ENCODE measurements around the gene AGPS. TPM values are rescaled to one million over a fixed set of nuclear protein-coding genes. Genes with fewer than 3 reads are reported as not detected.

AGPS gene
- total and polyA plus RNA-seq, 2 of the 13 experiments (the other 11 are each of a cell fraction or from before 2014, with no cell fraction given), result 39.4 to 99.0 TPM

GRCh38 chr2:177380181-177380580 lies 12.4 kb upstream of the AGPS start:
- no TSS peak for BruUV-seq (replicated peaks)
- POLR2A ChIA-PET, result interaction anchor here (2.6 kb wide), 1 partner anchor 12 kb away, joined by 9 read pairs; the partner anchor contains the start of gene AGPS
- Histone ChIP-seq H2AFZ (ENCODE audit: low read length) (no peak overlapping the region), H3K9me3 (ENCODE audit: low read length) (no peaks in the 10 kb centered on the region), H3K27me3 (ENCODE audit: control insufficient read depth in 1 of 2, insufficient read depth in 2 of 2, low read length in 2 of 2) (no peaks in the 10 kb centered on the region), H4K20me1 (ENCODE audit: insufficient read depth, low read length) (no peaks in the 10 kb centered on the region), H3K79me2 (ENCODE audit: insufficient read depth, low read length) (peaks cover 4% of the 10 kb centered on the region), H3K4me3 (replicated peaks in 1 of 3; ENCODE audit: insufficient read depth in 1 of 3, low read depth in 2 of 3, low read length in 3 of 3) (no peak overlapping the region), H3K4me1 (ENCODE audit: insufficient read depth, low read length) (peaks cover 3% of the 10 kb centered on the region; the same call in 1 of the 2 replicates), H3K36me3 (replicated peaks in 1 of 2; ENCODE audit: control insufficient read depth in 1 of 2, insufficient read depth in 2 of 2, low read length in 2 of 2) (peaks cover 0 to 2% of the 10 kb centered on the region in 2 experiments; a peak in 1 of 5 replicates), H3K27ac (ENCODE audit: extremely low read length, insufficient read depth, low read length) (no peak overlapping the region), H3K4me2 (ENCODE audit: low read depth, low read length) (no peak overlapping the region), H3K9ac (ENCODE audit: insufficient read depth, low read depth, low read length) (no peak overlapping the region)
- ATAC-seq (no peak), DNase-seq (ENCODE audit: low spot score) (no peak), FAIRE-seq (no peak)
- in situ Hi-C loops (cut with HindIII; ENCODE audit: extremely low pct_ligation_motif_present, low pct_unique_long_range_greater_than_20kb) (no loop called here), intact Hi-C loops (cut with micrococcal nuclease; ENCODE audit: unreplicated experiment) (no loop called here)
- no peak for TF ChIP-seq HDAC6 (IDR thresholded peaks at IDR 0.05; ENCODE audit: low read depth, low read length)
- no peak for TF ChIP-seq LCORL (IDR thresholded peaks at IDR 0.05)
- TF ChIP-seq LCORL (CRISPR knock-in tag; IDR thresholded peaks at IDR 0.05), result no peak
- no peak for TF ChIP-seq MTA3 (CRISPR knock-in tag; IDR thresholded peaks at IDR 0.05)
- TF ChIP-seq ZNF446 (CRISPR knock-in tag; IDR thresholded peaks at IDR 0.05), result no peak
- no peak for TF ChIP-seq ZFAT (CRISPR knock-in tag; conservative IDR thresholded peaks at IDR 0.05)
- no peak for TF ChIP-seq GABPB1 (CRISPR knock-in tag; IDR thresholded peaks at IDR 0.05)
- TF ChIP-seq PBX2 (CRISPR knock-in tag; IDR thresholded peaks at IDR 0.05), result no peak
- no peak for TF ChIP-seq ZNF891 (CRISPR knock-in tag; IDR thresholded peaks at IDR 0.05)
- TF ChIP-seq HCFC1 (IDR thresholded peaks at IDR 0.05; ENCODE audit: low read depth, low read length), result no peak
- no peak for TF ChIP-seq ATF4 (CRISPR knock-in tag; IDR thresholded peaks at IDR 0.05)
- TF ChIP-seq, protein P1, sequence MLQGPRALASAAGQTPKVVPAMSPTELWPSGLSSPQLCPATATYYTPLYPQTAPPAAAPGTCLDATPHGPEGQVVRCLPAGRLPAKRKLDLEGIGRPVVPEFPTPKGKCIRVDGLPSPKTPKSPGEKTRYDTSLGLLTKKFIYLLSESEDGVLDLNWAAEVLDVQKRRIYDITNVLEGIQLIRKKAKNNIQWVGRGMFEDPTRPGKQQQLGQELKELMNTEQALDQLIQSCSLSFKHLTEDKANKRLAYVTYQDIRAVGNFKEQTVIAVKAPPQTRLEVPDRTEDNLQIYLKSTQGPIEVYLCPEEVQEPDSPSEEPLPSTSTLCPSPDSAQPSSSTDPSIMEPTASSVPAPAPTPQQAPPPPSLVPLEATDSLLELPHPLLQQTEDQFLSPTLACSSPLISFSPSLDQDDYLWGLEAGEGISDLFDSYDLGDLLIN (CRISPR knock-in tag; IDR thresholded peaks at IDR 0.05; ENCODE audit: borderline replicate concordance), result no peak
- TF ChIP-seq FOXC1 (CRISPR knock-in tag; IDR thresholded peaks at IDR 0.05; ENCODE audit: borderline replicate concordance), result no peak
- CTCF ChIA-PET (ENCODE audit: low intra/inter-chr PET ratio, low total read pairs), result no interaction called here
- 92% methylated on average over 3 of the region's 3 CpGs for WGBS (ENCODE audit: low lambda C conversion rate)
